GM23338 (cell line): ENCODE data around the gene RAVER1. TPM values are rescaled to one million over a fixed set of nuclear protein-coding genes. Genes with fewer than 3 reads are reported as not detected.
"Not testable (repeated sequence)": the region's sequence is repeated elsewhere in the genome, so short reads cannot be mapped to it uniquely, and the experiment has no call there.

Experiments used
- ATAC-seq: fragments of 200-7000 bp; cut with Tn5 transposase; 3 replicates; pipeline ENCODE4 v1.9.1; 2020
- DNase-seq: peaks from one replicate; pipeline ENCODE4 v3.0.0-alpha.2; 2015; ENCODE audit warnings: low spot score
- H2AFZ ChIP-seq: fragments of 200-600 bp; sonication (generic); 2 replicates; pipeline ENCODE4 v1.8.0; 2016; ENCODE audit warnings: antibody characterized with exemption, mild to moderate bottlenecking, moderate library complexity
- H3F3A ChIP-seq: fragments of 200-600 bp; sonication (generic); replicated peaks from 2 replicates; pipeline ENCODE4 v1.8.0; 2017; ENCODE audit warnings: antibody characterized with exemption, mixed run types, low read depth
- H3K27ac ChIP-seq: fragments of 200-600 bp; sonication (generic); 2 replicates; pipeline ENCODE4 v1.6.1; 2016; ENCODE audit warnings: low read depth
- H3K27me3 ChIP-seq: fragments of 200-600 bp; sonication (generic); 2 replicates; pipeline ENCODE4 v1.8.0; 2016; ENCODE audit warnings: mild to moderate bottlenecking, mixed run types, moderate library complexity; ENCODE audit not compliant: insufficient read depth
- H3K36me3 ChIP-seq: fragments of 200-600 bp; sonication (generic); 2 replicates; pipeline ENCODE4 v1.8.0; 2016; ENCODE audit warnings: mild to moderate bottlenecking; ENCODE audit not compliant: insufficient read depth
- H3K4me1 ChIP-seq: fragments of 200-600 bp; sonication (generic); 2 replicates; pipeline ENCODE4 v1.8.0; 2016; ENCODE audit warnings: mild to moderate bottlenecking, moderate library complexity; ENCODE audit not compliant: insufficient read depth
- H3K4me2 ChIP-seq: fragments of 200-600 bp; sonication (generic); 2 replicates; pipeline ENCODE4 v1.7.1; 2017; ENCODE audit warnings: mixed run types
- H3K4me3 ChIP-seq: fragments of 200-600 bp; sonication (generic); 2 replicates; pipeline ENCODE4 v1.6.1; 2016; ENCODE audit warnings: mixed run types
- H3K79me2 ChIP-seq: fragments of 200-600 bp; sonication (generic); replicated peaks from 2 replicates; pipeline ENCODE4 v1.8.0; 2017; ENCODE audit warnings: mild to moderate bottlenecking; ENCODE audit not compliant: insufficient read depth
- H3K9me2 ChIP-seq: fragments of 200-600 bp; sonication (generic); 2 replicates; pipeline ENCODE4 v1.8.0; 2017; ENCODE audit not compliant: insufficient read depth
- H4K20me1 ChIP-seq: fragments of 200-600 bp; sonication (generic); replicated peaks from 2 replicates; pipeline ENCODE4 v1.8.0; 2017; ENCODE audit warnings: mild to moderate bottlenecking; ENCODE audit not compliant: insufficient read depth
- H3K27ac Mint-ChIP-seq: 2 replicates; pipeline ENCODE4 v1.8.0; 2020; ENCODE audit warnings: inconsistent platforms, mild to moderate bottlenecking, moderate library complexity, mixed read lengths
- H3K27me3 Mint-ChIP-seq: 3 replicates; pipeline ENCODE4 v1.8.0; 2022; ENCODE audit warnings: low read depth, mild to moderate bottlenecking, moderate library complexity, mixed read lengths, inconsistent platforms; ENCODE audit not compliant: insufficient read depth, poor library complexity
- H3K36me3 Mint-ChIP-seq: 3 replicates; pipeline ENCODE4 v1.8.0; 2021; ENCODE audit warnings: low read depth, mild to moderate bottlenecking, inconsistent platforms, moderate library complexity, mixed read lengths
- H3K4me1 Mint-ChIP-seq: 3 replicates; pipeline ENCODE4 v1.8.0; 2020; ENCODE audit warnings: mild to moderate bottlenecking, inconsistent platforms, mixed read lengths
- H3K4me3 Mint-ChIP-seq: 3 replicates; pipeline ENCODE4 v1.8.0; 2021; ENCODE audit warnings: moderate library complexity, mild to moderate bottlenecking, inconsistent platforms, mixed read lengths
- H3K9me3 Mint-ChIP-seq: 3 replicates; pipeline ENCODE4 v1.8.0; 2020; ENCODE audit warnings: moderate library complexity, mild to moderate bottlenecking, inconsistent platforms, mixed read lengths
- CREB1 ChIP-seq: fragments of 250-450 bp; sonication (Bioruptor Pico); IDR thresholded peaks from 2 replicates; pipeline ENCODE4 v1.5.0; 2020; ENCODE audit warnings: low read depth, mild to moderate bottlenecking, moderate library complexity
- EZH2 ChIP-seq: fragments of 200-600 bp; sonication (generic); IDR thresholded peaks from one replicate; pipeline ENCODE4 v1.8.0; 2017; ENCODE audit warnings: antibody characterized with exemption, mild to moderate bottlenecking, low read depth; ENCODE audit not compliant: unreplicated experiment
- JUNB ChIP-seq: IDR thresholded peaks from one replicate; pipeline ENCODE4 v1.6.1; 2016; ENCODE audit warnings: antibody characterized with exemption; ENCODE audit not compliant: unreplicated experiment
- polyA plus RNA-seq: library from polyadenylated mRNA; unstranded; fragments of >200 nt; fragmentation: Nextera tagmentation; extraction: Ambion mirVana; gene quantifications from 2 replicates; pipeline ENCODE4 v1.2.1, GENCODE V29; 2016
- total RNA-seq: library from RNA; depleted of rRNA; stranded (reverse); fragments of >200 nt; shearing (Covaris generic); gene quantifications from 2 replicates; pipeline ENCODE4 v1.2.3, GENCODE V29; 2014
- TF ChIP-seq, protein P1 (sequence below): fragments of 250-450 bp; sonication (Bioruptor Pico); IDR thresholded peaks from 2 replicates; pipeline ENCODE4 v1.5.0; 2020; ENCODE audit warnings: mild to moderate bottlenecking, moderate library complexity
- TF ChIP-seq, protein P2 (sequence below), 2 experiments: fragments of 200-600 bp in 1 of 2; sonication (generic) in 1 of 2; conservative IDR thresholded peaks; 2 replicates each; pipeline versions ENCODE4 v1.5.1 to v1.6.1; 2016 to 2017; ENCODE audit warnings: antibody characterized with exemption in 2 of 2, low read depth in 2 of 2, mild to moderate bottlenecking in 2 of 2, moderate library complexity in 1 of 2

Gene RAVER1
- total and polyA plus RNA-seq, 2 experiments from 2014 or later = 25.5 to 88.3 TPM

- peak overlapping the region; percentile 93 for H3K27ac Mint-ChIP-seq
- H3K36me3 Mint-ChIP-seq = peaks cover 14% of the 10 kb centered on the region
- Histone ChIP-seq H3K4me3 (peak overlapping the region; percentile 73), H2AFZ (peak overlapping the region; percentile 85), H3K36me3 (no peaks in the 10 kb centered on the region), H3K27me3 (no peaks in the 10 kb centered on the region), H3K79me2 (0 out of 2 replicates have a peak, but pooled peaks cover 3% of the 10 kb centered on the region), H3K4me1 (peaks cover 7% of the 10 kb centered on the region), H3K27ac (no peak overlapping the region), H3K4me2 (peak overlapping the region; percentile 84), H3K9me2 (no peaks in the 10 kb centered on the region), H3F3A (0 out of 2 replicates have a peak, but pooled peaks cover 3% of the 10 kb centered on the region), H4K20me1 (no peaks in the 10 kb centered on the region; the same call in 1 of the 2 replicates)
- H3K9me3 Mint-ChIP-seq = no peaks in the 10 kb centered on the region
- DNase-seq (no peak), ATAC-seq (no peak)
- H3K4me1 Mint-ChIP-seq = peaks cover 4% of the 10 kb centered on the region; the same call in 2 of the 3 replicates
- peak overlapping the region; percentile 87 for H3K4me3 Mint-ChIP-seq
- TF ChIP-seq EZH2 = no peak
- TF ChIP-seq, protein P1, sequence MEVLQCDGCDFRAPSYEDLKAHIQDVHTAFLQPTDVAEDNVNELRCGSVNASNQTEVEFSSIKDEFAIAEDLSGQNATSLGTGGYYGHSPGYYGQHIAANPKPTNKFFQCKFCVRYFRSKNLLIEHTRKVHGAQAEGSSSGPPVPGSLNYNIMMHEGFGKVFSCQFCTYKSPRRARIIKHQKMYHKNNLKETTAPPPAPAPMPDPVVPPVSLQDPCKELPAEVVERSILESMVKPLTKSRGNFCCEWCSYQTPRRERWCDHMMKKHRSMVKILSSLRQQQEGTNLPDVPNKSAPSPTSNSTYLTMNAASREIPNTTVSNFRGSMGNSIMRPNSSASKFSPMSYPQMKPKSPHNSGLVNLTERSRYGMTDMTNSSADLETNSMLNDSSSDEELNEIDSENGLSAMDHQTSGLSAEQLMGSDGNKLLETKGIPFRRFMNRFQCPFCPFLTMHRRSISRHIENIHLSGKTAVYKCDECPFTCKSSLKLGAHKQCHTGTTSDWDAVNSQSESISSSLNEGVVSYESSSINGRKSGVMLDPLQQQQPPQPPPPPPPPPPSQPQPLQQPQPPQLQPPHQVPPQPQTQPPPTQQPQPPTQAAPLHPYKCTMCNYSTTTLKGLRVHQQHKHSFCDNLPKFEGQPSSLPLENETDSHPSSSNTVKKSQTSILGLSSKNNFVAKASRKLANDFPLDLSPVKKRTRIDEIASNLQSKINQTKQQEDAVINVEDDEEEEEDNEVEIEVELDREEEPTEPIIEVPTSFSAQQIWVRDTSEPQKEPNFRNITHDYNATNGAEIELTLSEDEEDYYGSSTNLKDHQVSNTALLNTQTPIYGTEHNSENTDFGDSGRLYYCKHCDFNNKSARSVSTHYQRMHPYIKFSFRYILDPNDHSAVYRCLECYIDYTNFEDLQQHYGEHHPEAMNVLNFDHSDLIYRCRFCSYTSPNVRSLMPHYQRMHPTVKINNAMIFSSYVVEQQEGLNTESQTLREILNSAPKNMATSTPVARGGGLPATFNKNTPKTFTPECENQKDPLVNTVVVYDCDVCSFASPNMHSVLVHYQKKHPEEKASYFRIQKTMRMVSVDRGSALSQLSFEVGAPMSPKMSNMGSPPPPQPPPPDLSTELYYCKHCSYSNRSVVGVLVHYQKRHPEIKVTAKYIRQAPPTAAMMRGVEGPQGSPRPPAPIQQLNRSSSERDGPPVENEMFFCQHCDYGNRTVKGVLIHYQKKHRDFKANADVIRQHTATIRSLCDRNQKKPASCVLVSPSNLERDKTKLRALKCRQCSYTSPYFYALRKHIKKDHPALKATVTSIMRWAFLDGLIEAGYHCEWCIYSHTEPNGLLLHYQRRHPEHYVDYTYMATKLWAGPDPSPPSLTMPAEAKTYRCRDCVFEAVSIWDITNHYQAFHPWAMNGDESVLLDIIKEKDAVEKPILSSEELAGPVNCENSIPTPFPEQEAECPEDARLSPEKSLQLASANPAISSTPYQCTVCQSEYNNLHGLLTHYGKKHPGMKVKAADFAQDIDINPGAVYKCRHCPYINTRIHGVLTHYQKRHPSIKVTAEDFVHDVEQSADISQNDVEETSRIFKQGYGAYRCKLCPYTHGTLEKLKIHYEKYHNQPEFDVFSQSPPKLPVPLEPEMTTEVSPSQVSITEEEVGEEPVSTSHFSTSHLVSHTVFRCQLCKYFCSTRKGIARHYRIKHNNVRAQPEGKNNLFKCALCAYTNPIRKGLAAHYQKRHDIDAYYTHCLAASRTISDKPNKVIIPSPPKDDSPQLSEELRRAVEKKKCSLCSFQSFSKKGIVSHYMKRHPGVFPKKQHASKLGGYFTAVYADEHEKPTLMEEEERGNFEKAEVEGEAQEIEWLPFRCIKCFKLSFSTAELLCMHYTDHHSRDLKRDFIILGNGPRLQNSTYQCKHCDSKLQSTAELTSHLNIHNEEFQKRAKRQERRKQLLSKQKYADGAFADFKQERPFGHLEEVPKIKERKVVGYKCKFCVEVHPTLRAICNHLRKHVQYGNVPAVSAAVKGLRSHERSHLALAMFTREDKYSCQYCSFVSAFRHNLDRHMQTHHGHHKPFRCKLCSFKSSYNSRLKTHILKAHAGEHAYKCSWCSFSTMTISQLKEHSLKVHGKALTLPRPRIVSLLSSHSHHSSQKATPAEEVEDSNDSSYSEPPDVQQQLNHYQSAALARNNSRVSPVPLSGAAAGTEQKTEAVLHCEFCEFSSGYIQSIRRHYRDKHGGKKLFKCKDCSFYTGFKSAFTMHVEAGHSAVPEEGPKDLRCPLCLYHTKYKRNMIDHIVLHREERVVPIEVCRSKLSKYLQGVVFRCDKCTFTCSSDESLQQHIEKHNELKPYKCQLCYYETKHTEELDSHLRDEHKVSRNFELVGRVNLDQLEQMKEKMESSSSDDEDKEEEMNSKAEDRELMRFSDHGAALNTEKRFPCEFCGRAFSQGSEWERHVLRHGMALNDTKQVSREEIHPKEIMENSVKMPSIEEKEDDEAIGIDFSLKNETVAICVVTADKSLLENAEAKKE (CRISPR knock-in tag) = no peak
- TF ChIP-seq CREB1 (CRISPR knock-in tag) = no peak
- peaks cover 6% of the 10 kb centered on the region for H3K27me3 Mint-ChIP-seq
These were observed 46.6 kb upstream of the RAVER1 start for GRCh38 chr19:10379880-10380312.

GRCh38 chr19:10378124-10378523, 44.8 kb upstream of the RAVER1 start:
- no peak overlapping the region for H3K27ac Mint-ChIP-seq
- H3K4me1 ChIP-seq = peaks cover 7% of the 10 kb centered on the region
- TF ChIP-seq, protein P2, sequence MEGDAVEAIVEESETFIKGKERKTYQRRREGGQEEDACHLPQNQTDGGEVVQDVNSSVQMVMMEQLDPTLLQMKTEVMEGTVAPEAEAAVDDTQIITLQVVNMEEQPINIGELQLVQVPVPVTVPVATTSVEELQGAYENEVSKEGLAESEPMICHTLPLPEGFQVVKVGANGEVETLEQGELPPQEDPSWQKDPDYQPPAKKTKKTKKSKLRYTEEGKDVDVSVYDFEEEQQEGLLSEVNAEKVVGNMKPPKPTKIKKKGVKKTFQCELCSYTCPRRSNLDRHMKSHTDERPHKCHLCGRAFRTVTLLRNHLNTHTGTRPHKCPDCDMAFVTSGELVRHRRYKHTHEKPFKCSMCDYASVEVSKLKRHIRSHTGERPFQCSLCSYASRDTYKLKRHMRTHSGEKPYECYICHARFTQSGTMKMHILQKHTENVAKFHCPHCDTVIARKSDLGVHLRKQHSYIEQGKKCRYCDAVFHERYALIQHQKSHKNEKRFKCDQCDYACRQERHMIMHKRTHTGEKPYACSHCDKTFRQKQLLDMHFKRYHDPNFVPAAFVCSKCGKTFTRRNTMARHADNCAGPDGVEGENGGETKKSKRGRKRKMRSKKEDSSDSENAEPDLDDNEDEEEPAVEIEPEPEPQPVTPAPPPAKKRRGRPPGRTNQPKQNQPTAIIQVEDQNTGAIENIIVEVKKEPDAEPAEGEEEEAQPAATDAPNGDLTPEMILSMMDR (conservative IDR thresholded peaks at IDR 0.05; ENCODE audit: low read depth in 2 of 2) = no peak
- no peak for TF ChIP-seq JUNB
- no peak overlapping the region for H2AFZ ChIP-seq
- H3K4me2 ChIP-seq = no peak overlapping the region
- 0 out of 2 replicates have a peak, but pooled peaks cover 3% of the 10 kb centered on the region for H3F3A ChIP-seq
- no peak overlapping the region for H3K4me3 ChIP-seq
- H3K36me3 Mint-ChIP-seq = peaks cover 18% of the 10 kb centered on the region
- H3K9me2 ChIP-seq = no peaks in the 10 kb centered on the region
- DNase-seq (no peak), ATAC-seq (no peak)
- peaks cover 4% of the 10 kb centered on the region; the same call in 2 of the 3 replicates for H3K4me1 Mint-ChIP-seq
- H3K9me3 Mint-ChIP-seq = no peaks in the 10 kb centered on the region
- no peak overlapping the region for H3K27ac ChIP-seq
- H4K20me1 ChIP-seq = no peaks in the 10 kb centered on the region; the same call in 1 of the 2 replicates
- peaks cover 6% of the 10 kb centered on the region for H3K27me3 Mint-ChIP-seq
- 0 out of 2 replicates have a peak, but pooled peaks cover 3% of the 10 kb centered on the region for H3K79me2 ChIP-seq
- no peak overlapping the region; the same call in 2 of the 3 replicates for H3K4me3 Mint-ChIP-seq
- H3K36me3 ChIP-seq = no peaks in the 10 kb centered on the region
- H3K27me3 ChIP-seq = no peaks in the 10 kb centered on the region

DNA sequence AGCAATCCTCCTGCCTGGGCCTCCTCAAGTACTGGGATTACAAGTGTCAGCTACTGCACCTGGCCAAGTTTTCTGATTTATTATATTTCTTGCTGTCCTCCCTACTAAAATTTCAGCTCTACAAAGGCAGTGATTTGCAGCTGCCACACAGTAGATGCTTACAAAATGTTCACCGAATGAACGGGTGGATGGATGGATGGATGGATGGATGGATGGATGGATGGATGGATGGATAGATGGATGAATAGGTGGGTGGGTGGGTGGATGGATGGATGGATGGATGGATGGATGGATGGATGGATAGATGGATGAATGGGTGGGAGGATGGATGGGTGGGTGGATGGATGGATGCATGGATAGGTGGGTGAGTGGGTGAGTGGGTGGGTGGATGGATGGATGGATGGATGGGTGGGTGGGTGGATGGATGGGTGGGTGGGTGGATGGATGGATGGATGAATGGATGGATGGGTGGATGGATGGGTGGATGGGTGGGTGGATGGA, 43.9 kb upstream of the RAVER1 start:
- H3K36me3 Mint-ChIP-seq = peaks cover 18% of the 10 kb centered on the region
- not testable (repeated sequence) for H4K20me1 ChIP-seq, H3K36me3 ChIP-seq, DNase-seq, H3K27me3 ChIP-seq, H3K27ac ChIP-seq, ATAC-seq, H3K9me2 ChIP-seq, H2AFZ ChIP-seq, H3K4me3 ChIP-seq, H3K4me2 ChIP-seq, H3K4me3 Mint-ChIP-seq, H3K79me2 ChIP-seq, H3K27me3 Mint-ChIP-seq, H3K4me1 Mint-ChIP-seq, H3K9me3 Mint-ChIP-seq, H3K4me1 ChIP-seq, H3K27ac Mint-ChIP-seq, H3F3A ChIP-seq
